ENCODE measurements around the gene TREX2. TPM values are rescaled to one million over a fixed set of nuclear protein-coding genes. Genes with fewer than 3 reads are reported as not detected.

Gene TREX2
- polyA plus RNA-seq, 1 donor from 2014 or later = not detected

DNA sequence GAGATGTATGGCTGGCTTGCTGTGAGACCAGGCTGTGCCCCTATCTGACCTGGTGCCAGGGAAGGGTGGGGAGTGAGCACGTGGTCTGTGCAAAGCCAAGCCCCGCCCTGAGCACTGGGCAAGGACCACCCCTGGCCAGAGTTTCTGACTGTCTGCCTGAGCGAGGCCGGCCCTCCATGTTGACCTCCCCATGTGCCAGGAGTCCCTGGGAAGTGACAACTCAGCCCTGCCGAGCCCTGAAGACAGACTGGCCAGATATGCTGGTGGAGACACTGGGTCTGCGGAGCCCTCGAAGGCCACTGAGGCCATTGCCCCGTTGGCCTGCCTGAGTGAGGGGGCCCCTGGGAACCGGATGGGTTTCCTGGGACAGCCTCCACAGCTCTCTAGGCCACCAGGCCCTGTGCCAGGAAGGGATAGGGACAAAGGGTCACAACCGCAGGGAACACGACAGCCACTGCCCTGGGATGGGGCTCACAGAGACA is 41.8 kb upstream of the TREX2 start:
- Histone ChIP-seq H3K79me2 (replicated peaks; ENCODE audit: insufficient read depth, low read length) (no peaks in the 10 kb centered on the region), H3K4me3 (ENCODE audit: low read length) (no peak overlapping the region), H3K4me2 (ENCODE audit: low read length) (no peak overlapping the region), H2AFZ (ENCODE audit: low read depth, low read length) (no peak overlapping the region), H3K27ac (ENCODE audit: low read length) (no peak overlapping the region), H3K36me3 (ENCODE audit: insufficient read depth, low read length) (no peaks in the 10 kb centered on the region), H3F3A (ENCODE audit: insufficient read depth, low read length, poor library complexity, severe bottlenecking) (no peaks in the 10 kb centered on the region), H3K9me2 (ENCODE audit: insufficient read depth, low read length) (no peaks in the 10 kb centered on the region), H3K9ac (ENCODE audit: low read length) (no peak overlapping the region), H3K27me3 (ENCODE audit: insufficient read depth, low read depth, low read length) (no peaks in the 10 kb centered on the region), H3K9me3 (ENCODE audit: low read length) (no peaks in the 10 kb centered on the region), H4K20me1 (ENCODE audit: insufficient read depth) (no peaks in the 10 kb centered on the region)
- TF ChIP-seq POLR2AphosphoS5 (IDR thresholded peaks at IDR 0.05) = no peak
- no peak for TF ChIP-seq MXI1 (conservative IDR thresholded peaks at IDR 0.05; ENCODE audit: poor library complexity, severe bottlenecking)
- TF ChIP-seq, protein P1, sequence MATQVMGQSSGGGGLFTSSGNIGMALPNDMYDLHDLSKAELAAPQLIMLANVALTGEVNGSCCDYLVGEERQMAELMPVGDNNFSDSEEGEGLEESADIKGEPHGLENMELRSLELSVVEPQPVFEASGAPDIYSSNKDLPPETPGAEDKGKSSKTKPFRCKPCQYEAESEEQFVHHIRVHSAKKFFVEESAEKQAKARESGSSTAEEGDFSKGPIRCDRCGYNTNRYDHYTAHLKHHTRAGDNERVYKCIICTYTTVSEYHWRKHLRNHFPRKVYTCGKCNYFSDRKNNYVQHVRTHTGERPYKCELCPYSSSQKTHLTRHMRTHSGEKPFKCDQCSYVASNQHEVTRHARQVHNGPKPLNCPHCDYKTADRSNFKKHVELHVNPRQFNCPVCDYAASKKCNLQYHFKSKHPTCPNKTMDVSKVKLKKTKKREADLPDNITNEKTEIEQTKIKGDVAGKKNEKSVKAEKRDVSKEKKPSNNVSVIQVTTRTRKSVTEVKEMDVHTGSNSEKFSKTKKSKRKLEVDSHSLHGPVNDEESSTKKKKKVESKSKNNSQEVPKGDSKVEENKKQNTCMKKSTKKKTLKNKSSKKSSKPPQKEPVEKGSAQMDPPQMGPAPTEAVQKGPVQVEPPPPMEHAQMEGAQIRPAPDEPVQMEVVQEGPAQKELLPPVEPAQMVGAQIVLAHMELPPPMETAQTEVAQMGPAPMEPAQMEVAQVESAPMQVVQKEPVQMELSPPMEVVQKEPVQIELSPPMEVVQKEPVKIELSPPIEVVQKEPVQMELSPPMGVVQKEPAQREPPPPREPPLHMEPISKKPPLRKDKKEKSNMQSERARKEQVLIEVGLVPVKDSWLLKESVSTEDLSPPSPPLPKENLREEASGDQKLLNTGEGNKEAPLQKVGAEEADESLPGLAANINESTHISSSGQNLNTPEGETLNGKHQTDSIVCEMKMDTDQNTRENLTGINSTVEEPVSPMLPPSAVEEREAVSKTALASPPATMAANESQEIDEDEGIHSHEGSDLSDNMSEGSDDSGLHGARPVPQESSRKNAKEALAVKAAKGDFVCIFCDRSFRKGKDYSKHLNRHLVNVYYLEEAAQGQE (IDR thresholded peaks at IDR 0.05; ENCODE audit: borderline replicate concordance) = no peak
- no peak for TF ChIP-seq EP300 (conservative IDR thresholded peaks at IDR 0.05; ENCODE audit: poor library complexity, severe bottlenecking)
- TF ChIP-seq RAD21 (conservative IDR thresholded peaks at IDR 0.05) = no peak
- TF ChIP-seq SMC3 (conservative IDR thresholded peaks at IDR 0.05; ENCODE audit: poor library complexity) = no peak
- TF ChIP-seq TAF1 (IDR thresholded peaks at IDR 0.05; ENCODE audit: low read depth) = no peak
- TF ChIP-seq, protein P2, sequence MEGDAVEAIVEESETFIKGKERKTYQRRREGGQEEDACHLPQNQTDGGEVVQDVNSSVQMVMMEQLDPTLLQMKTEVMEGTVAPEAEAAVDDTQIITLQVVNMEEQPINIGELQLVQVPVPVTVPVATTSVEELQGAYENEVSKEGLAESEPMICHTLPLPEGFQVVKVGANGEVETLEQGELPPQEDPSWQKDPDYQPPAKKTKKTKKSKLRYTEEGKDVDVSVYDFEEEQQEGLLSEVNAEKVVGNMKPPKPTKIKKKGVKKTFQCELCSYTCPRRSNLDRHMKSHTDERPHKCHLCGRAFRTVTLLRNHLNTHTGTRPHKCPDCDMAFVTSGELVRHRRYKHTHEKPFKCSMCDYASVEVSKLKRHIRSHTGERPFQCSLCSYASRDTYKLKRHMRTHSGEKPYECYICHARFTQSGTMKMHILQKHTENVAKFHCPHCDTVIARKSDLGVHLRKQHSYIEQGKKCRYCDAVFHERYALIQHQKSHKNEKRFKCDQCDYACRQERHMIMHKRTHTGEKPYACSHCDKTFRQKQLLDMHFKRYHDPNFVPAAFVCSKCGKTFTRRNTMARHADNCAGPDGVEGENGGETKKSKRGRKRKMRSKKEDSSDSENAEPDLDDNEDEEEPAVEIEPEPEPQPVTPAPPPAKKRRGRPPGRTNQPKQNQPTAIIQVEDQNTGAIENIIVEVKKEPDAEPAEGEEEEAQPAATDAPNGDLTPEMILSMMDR (IDR thresholded peaks at IDR 0.05; ENCODE audit: poor library complexity, severe bottlenecking) = no peak
- no peak for TF ChIP-seq EZH2 (IDR thresholded peaks at IDR 0.05; ENCODE audit: borderline replicate concordance, insufficient read depth, low read length, poor library complexity, severe bottlenecking)

DNA sequence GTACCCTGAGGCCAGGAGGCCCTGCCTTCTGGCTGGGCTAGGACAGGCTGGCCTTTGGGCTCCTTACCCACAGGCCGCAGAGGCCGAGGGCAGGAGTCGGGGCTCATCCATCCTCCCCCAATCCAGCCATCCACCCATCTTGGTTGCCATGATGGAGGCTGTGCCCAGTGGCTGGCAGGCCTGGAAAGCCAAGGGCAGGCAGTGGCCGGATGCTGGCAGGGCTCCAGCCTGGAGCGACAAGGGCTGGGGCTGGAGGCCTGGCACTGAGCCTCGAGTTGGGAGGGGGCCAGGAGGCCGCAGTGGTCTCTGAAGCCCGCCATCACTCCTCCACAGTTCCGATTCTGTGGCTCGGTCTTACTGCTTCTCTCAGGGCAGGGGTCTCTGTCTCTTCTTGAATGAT is 40.3 kb upstream of the TREX2 start:
- no peaks in the 10 kb centered on the region for H3K9me2 ChIP-seq (ENCODE audit: insufficient read depth, low read length)
- no peaks in the 10 kb centered on the region for H3F3A ChIP-seq (ENCODE audit: insufficient read depth, low read length, poor library complexity, severe bottlenecking)
- no peaks in the 10 kb centered on the region for H3K27me3 ChIP-seq (ENCODE audit: insufficient read depth, low read depth, low read length)
- H3K9ac ChIP-seq (ENCODE audit: low read length) = no peak overlapping the region
- no peaks in the 10 kb centered on the region for H4K20me1 ChIP-seq (ENCODE audit: insufficient read depth)
- no peaks in the 10 kb centered on the region for H3K9me3 ChIP-seq (ENCODE audit: low read length)
- no peak overlapping the region for H3K27ac ChIP-seq (ENCODE audit: low read length)
- H3K4me2 ChIP-seq (ENCODE audit: low read length) = no peak overlapping the region
- TF ChIP-seq, protein P1 (IDR thresholded peaks at IDR 0.05; ENCODE audit: borderline replicate concordance) = no peak
- TF ChIP-seq RAD21 (conservative IDR thresholded peaks at IDR 0.05) (no peak), MXI1 (conservative IDR thresholded peaks at IDR 0.05; ENCODE audit: poor library complexity, severe bottlenecking) (no peak), EP300 (conservative IDR thresholded peaks at IDR 0.05; ENCODE audit: poor library complexity, severe bottlenecking) (no peak), TAF1 (IDR thresholded peaks at IDR 0.05; ENCODE audit: low read depth) (no peak), SMC3 (conservative IDR thresholded peaks at IDR 0.05; ENCODE audit: poor library complexity) (no peak)
- TF ChIP-seq, protein P2 (IDR thresholded peaks at IDR 0.05; ENCODE audit: poor library complexity, severe bottlenecking) = no peak
- H3K4me3 ChIP-seq (ENCODE audit: low read length) = no peak overlapping the region
- H3K36me3 ChIP-seq (ENCODE audit: insufficient read depth, low read length) = no peaks in the 10 kb centered on the region
- no peaks in the 10 kb centered on the region for H3K79me2 ChIP-seq (replicated peaks; ENCODE audit: insufficient read depth, low read length)
- H2AFZ ChIP-seq (ENCODE audit: low read depth, low read length) = no peak overlapping the region
